ENCODE measurements around the gene RAB11FIP4.

GRCh38 chr17:31582151-31582907 is 190.9 kb downstream of the RAB11FIP4 start:
- TF ChIP-seq CTCF (IDR thresholded peaks at IDR 0.05) (no peak), TCF7L2 (IDR thresholded peaks at IDR 0.05; ENCODE audit: low read depth, low read length) (no peak), POLR2AphosphoS5 (IDR thresholded peaks at IDR 0.05; ENCODE audit: low read depth, low read length) (no peak), REST (IDR thresholded peaks at IDR 0.05; ENCODE audit: insufficient read depth in 1 of 2, low read depth in 2 of 2, low read length in 1 of 2) (no peak)
